ENCODE results near the gene AURKB.
"Not testable (repeated sequence)": the region's sequence is repeated elsewhere in the genome, so short reads cannot be mapped to it uniquely, and the experiment has no call there.

DNA sequence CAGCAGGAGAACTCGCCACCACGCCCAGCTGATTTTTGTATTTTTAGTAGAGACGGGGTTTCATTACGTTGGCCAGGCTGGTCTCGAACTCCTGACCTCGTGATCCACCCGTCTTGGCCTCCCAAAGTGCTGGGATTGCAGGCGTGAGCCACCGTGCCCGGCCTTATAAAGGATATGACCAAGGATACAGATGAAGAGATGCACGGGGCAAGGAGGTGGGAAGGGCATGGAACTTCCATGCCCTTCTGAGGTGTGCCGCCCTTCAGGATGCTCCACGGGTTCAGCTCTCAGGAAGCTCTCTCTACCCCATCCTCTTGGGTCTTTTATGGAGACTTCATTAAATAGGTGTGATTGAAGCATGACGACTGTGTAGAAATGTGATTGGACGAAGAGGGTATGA lies 3.6 kb upstream of the AURKB start:
- not testable (repeated sequence) for TF ChIP-seq POLR2A (IDR thresholded peaks at IDR 0.05)
- TF ChIP-seq, protein P1, sequence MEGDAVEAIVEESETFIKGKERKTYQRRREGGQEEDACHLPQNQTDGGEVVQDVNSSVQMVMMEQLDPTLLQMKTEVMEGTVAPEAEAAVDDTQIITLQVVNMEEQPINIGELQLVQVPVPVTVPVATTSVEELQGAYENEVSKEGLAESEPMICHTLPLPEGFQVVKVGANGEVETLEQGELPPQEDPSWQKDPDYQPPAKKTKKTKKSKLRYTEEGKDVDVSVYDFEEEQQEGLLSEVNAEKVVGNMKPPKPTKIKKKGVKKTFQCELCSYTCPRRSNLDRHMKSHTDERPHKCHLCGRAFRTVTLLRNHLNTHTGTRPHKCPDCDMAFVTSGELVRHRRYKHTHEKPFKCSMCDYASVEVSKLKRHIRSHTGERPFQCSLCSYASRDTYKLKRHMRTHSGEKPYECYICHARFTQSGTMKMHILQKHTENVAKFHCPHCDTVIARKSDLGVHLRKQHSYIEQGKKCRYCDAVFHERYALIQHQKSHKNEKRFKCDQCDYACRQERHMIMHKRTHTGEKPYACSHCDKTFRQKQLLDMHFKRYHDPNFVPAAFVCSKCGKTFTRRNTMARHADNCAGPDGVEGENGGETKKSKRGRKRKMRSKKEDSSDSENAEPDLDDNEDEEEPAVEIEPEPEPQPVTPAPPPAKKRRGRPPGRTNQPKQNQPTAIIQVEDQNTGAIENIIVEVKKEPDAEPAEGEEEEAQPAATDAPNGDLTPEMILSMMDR (IDR thresholded peaks at IDR 0.05): not testable (repeated sequence)
